SK-N-SH (cell line): ENCODE results near the gene UVRAG. TPM values are rescaled to one million over a fixed set of nuclear protein-coding genes. Genes with fewer than 3 reads are reported as not detected.

ENCODE experiments used
- CTCF ChIA-PET: fragments of 300-600, 350-600 bp; formaldehyde crosslinking; extraction: SDS; loops from one replicate; lab custom pipeline; 2021; lab: Yijun Ruan, JAX
- POLR2A ChIA-PET: fragments of 350-600 bp; sonication (Branson Sonifier 250); formaldehyde crosslinking; extraction: SDS; loops from one replicate; lab custom pipeline; 2020; ENCODE audit warnings: antibody characterized with exemption, inconsistent platforms; lab: Yijun Ruan, JAX
- DNase-seq: peaks from one replicate; pipeline ENCODE4 v3.0.0; 2012
- H2AFZ ChIP-seq: fragments of 200-600 bp; sonication (generic); 2 replicates; pipeline ENCODE4 v1.8.1; 2016; ENCODE audit warnings: antibody characterized with exemption, mild to moderate bottlenecking, low read depth
- H3F3A ChIP-seq: fragments of 200-600 bp; sonication (generic); replicated peaks from 2 replicates; pipeline ENCODE3; 2016; ENCODE audit warnings: antibody characterized with exemption, mild to moderate bottlenecking; ENCODE audit not compliant: insufficient read depth
- H3K27ac ChIP-seq, 2 experiments: fragments of 200-500 bp in 1 of 2; fragments of 200-600 bp in 1 of 2; sonication (Bioruptor generic) in 1 of 2; sonication (generic), shearing (Covaris generic) in 1 of 2; 2 replicates each; pipeline versions ENCODE4 v1.5.1 to v1.6.1; 2014 to 2016; ENCODE audit warnings: low read depth in 2 of 2, inconsistent platforms in 1 of 2, low read length in 1 of 2, mild to moderate bottlenecking in 1 of 2, mixed read lengths in 1 of 2
- H3K27me3 ChIP-seq: fragments of 200-600 bp; sonication (generic), shearing (Covaris generic); 2 replicates; pipeline ENCODE4 v1.6.1; 2016; ENCODE audit warnings: mixed run types; ENCODE audit not compliant: insufficient read depth
- H3K36me3 ChIP-seq, 2 experiments: fragments of 200-500 bp in 1 of 2; fragments of 200-600 bp in 1 of 2; sonication (Bioruptor generic) in 1 of 2; sonication (generic) in 1 of 2; replicated peaks in 1 of 2; 2 replicates each; pipeline versions ENCODE3 to v1.5.1; 2014 to 2016; ENCODE audit warnings: low read length in 1 of 2, mild to moderate bottlenecking in 1 of 2; ENCODE audit not compliant: insufficient read depth in 2 of 2, control insufficient read depth in 1 of 2
- H3K4me1 ChIP-seq, 2 experiments: fragments of 200-500 bp in 1 of 2; fragments of 200-600 bp in 1 of 2; sonication (Bioruptor generic) in 1 of 2; sonication (generic), shearing (Covaris generic) in 1 of 2; 2 replicates each; pipeline versions ENCODE4 v1.5.1 to v1.6.1; 2014 to 2016; ENCODE audit warnings: low read depth in 1 of 2, low read length in 1 of 2, mixed run types in 1 of 2; ENCODE audit not compliant: insufficient read depth in 2 of 2, control insufficient read depth in 1 of 2
- H3K4me2 ChIP-seq: fragments of 200-600 bp; sonication (generic), shearing (Covaris generic); 2 replicates; pipeline ENCODE4 v1.6.1; 2017; ENCODE audit warnings: mixed run types
- H3K4me3 ChIP-seq, 2 experiments: fragments of 200-500 bp in 1 of 2; fragments of 200-600 bp in 1 of 2; sonication (Bioruptor generic) in 1 of 2; sonication (generic), shearing (Covaris generic) in 1 of 2; 2 replicates each; pipeline versions ENCODE4 v1.5.1 to v1.8.1; 2014 to 2016; ENCODE audit warnings: low read depth in 2 of 2, inconsistent platforms in 1 of 2, low read length in 1 of 2, mild to moderate bottlenecking in 1 of 2, mixed read lengths in 1 of 2, moderate library complexity in 1 of 2
- H3K79me2 ChIP-seq: fragments of 200-600 bp; sonication (generic); 2 replicates; pipeline ENCODE4 v1.8.1; 2017; ENCODE audit warnings: mild to moderate bottlenecking; ENCODE audit not compliant: insufficient read depth
- H3K9ac ChIP-seq: fragments of 200-600 bp; sonication (generic); 2 replicates; pipeline ENCODE4 v1.6.1; 2017; ENCODE audit warnings: mixed run types
- H3K9me2 ChIP-seq: fragments of 200-600 bp; sonication (generic); 2 replicates; pipeline ENCODE4 v1.6.1; 2017; ENCODE audit warnings: mixed run types
- H3K9me3 ChIP-seq: fragments of 200-600 bp; sonication (generic); 2 replicates; pipeline ENCODE4 v1.6.1; 2017; ENCODE audit warnings: mixed run types, mild to moderate bottlenecking, moderate library complexity
- H4K20me1 ChIP-seq: fragments of 200-600 bp; sonication (generic); 2 replicates; pipeline ENCODE4 v1.6.1; 2017; ENCODE audit warnings: mild to moderate bottlenecking, mixed run types; ENCODE audit not compliant: insufficient read depth
- CHD2 ChIP-seq: fragments of 150-350 bp; IDR thresholded peaks from 2 replicates; pipeline ENCODE4 v1.6.1; 2018; ENCODE audit warnings: low read length; ENCODE audit not compliant: partially characterized antibody
- CTCF ChIP-seq: fragments of 200-600 bp; sonication (generic); IDR thresholded peaks from 2 replicates; pipeline ENCODE4 v1.6.1; 2017; ENCODE audit warnings: antibody characterized with exemption, mild to moderate bottlenecking, moderate library complexity
- ELF1 ChIP-seq: IDR thresholded peaks from 2 replicates; pipeline ENCODE4 v1.4.0; 2012
- GABPA ChIP-seq: IDR thresholded peaks from 2 replicates; pipeline ENCODE4 v1.4.0; 2012; ENCODE audit warnings: low read depth, mild to moderate bottlenecking
- IRF3 ChIP-seq: fragments of 150-350 bp; IDR thresholded peaks from 2 replicates; pipeline ENCODE4 v1.6.1; 2016; ENCODE audit warnings: mild to moderate bottlenecking, low read depth, low read length
- NFIC ChIP-seq: IDR thresholded peaks from 2 replicates; pipeline ENCODE4 v1.4.0; 2012; ENCODE audit warnings: borderline replicate concordance
- RFX5 ChIP-seq: IDR thresholded peaks from 2 replicates; pipeline ENCODE4 v1.6.1; 2012; ENCODE audit warnings: mild to moderate bottlenecking, improper control_type of control experiment, low read length
- SIN3A ChIP-seq: IDR thresholded peaks from 2 replicates; pipeline ENCODE4 v1.6.1; 2012; ENCODE audit warnings: low read depth, mild to moderate bottlenecking, low read length, moderate library complexity, borderline replicate concordance
- TAF1 ChIP-seq: IDR thresholded peaks from 2 replicates; pipeline ENCODE4 v1.6.1; 2012; ENCODE audit warnings: low read depth, mild to moderate bottlenecking, low read length, moderate library complexity, borderline replicate concordance
- TEAD4 ChIP-seq: IDR thresholded peaks from 2 replicates; pipeline ENCODE4 v1.4.0; 2012; ENCODE audit warnings: mild to moderate bottlenecking, borderline replicate concordance; ENCODE audit not compliant: insufficient read depth
- YY1 ChIP-seq: IDR thresholded peaks from 2 replicates; pipeline ENCODE4 v1.4.0; 2012; ENCODE audit warnings: low read depth, mild to moderate bottlenecking
- ZBTB33 ChIP-seq: IDR thresholded peaks from 2 replicates; pipeline ENCODE4 v1.4.0; 2012; ENCODE audit warnings: low read depth, borderline replicate concordance
- WGBS: methylation state at CpG from one replicate; pipeline ENCODE4 v1.1.6; 2017; ENCODE audit warnings: low lambda C conversion rate; 5-methylcytosine and 5-hydroxymethylcytosine counted together
- polyA plus RNA-seq, 3 experiments: library from polyadenylated mRNA; depleted of rRNA; stranded (reverse); fragments of >200 nt; gene quantifications; 2 replicates each; pipeline ENCODE4 v1.2.3, GENCODE V29; 2012

The UVRAG gene
- polyA plus RNA-seq, 1 of the 3 experiments (the other 2 are of a cell fraction), result 5.8 TPM

GRCh38 chr11:75784085-75784478, 30.9 kb upstream of the UVRAG start:
- 40% methylated on average over 1 of the region's 2 CpGs for WGBS
- no peak overlapping the region for H3K4me3 ChIP-seq
- H3K27ac ChIP-seq, result no peak overlapping the region
- H3K9me3 ChIP-seq, result no peaks in the 10 kb centered on the region
- no peaks in the 10 kb centered on the region for H3F3A ChIP-seq
- no peaks in the 10 kb centered on the region for H3K9me2 ChIP-seq
- POLR2A ChIA-PET, result no interaction called here
- no peaks in the 10 kb centered on the region for H3K36me3 ChIP-seq
- no peak overlapping the region for H3K4me2 ChIP-seq
- no peaks in the 10 kb centered on the region for H4K20me1 ChIP-seq
- H3K27me3 ChIP-seq, result no peaks in the 10 kb centered on the region
- no peaks in the 10 kb centered on the region for H3K79me2 ChIP-seq
- no peak overlapping the region for H2AFZ ChIP-seq
- TF ChIP-seq IRF3 (no peak), CTCF (no peak), SIN3A (no peak), TAF1 (no peak), YY1 (no peak), TEAD4 (no peak), GABPA (no peak), RFX5 (no peak), CHD2 (no peak), NFIC (no peak)
- peaks cover 0 to 7% of the 10 kb centered on the region in 2 experiments; a peak in 1 of 4 replicates for H3K4me1 ChIP-seq
- no peak for DNase-seq
- CTCF ChIA-PET, result interaction anchor here (1.0 kb wide), 1 partner anchor 77 kb away, joined by 3 read pairs; no protein-coding TSS in a partner anchor
- no peak overlapping the region for H3K9ac ChIP-seq

- H3K4me3 ChIP-seq, result no peak overlapping the region
- ChIA-PET POLR2A (no interaction called here), CTCF (interaction anchor here (1.0 kb wide), 1 partner anchor 77 kb away, joined by 3 read pairs; no protein-coding TSS in a partner anchor)
- no peak overlapping the region for H2AFZ ChIP-seq
- no peak for DNase-seq
- H3K4me1 ChIP-seq, result peaks cover 0 to 7% of the 10 kb centered on the region in 2 experiments; a peak in 1 of 4 replicates
- no peaks in the 10 kb centered on the region for H4K20me1 ChIP-seq
- H3K79me2 ChIP-seq, result no peaks in the 10 kb centered on the region
- no peak overlapping the region for H3K4me2 ChIP-seq
- no peaks in the 10 kb centered on the region for H3K9me2 ChIP-seq
- H3K27me3 ChIP-seq, result no peaks in the 10 kb centered on the region
- TF ChIP-seq ELF1, result no peak
- no peak for TF ChIP-seq ZBTB33
- H3K27ac ChIP-seq, result no peak overlapping the region
- H3K9me3 ChIP-seq, result no peaks in the 10 kb centered on the region
- no peaks in the 10 kb centered on the region for H3K36me3 ChIP-seq
- WGBS, result 50% methylated on average over 1 of the region's 1 CpG
- H3K9ac ChIP-seq, result no peak overlapping the region
- H3F3A ChIP-seq, result no peaks in the 10 kb centered on the region
Measured at GRCh38 chr11:75784506-75784905, 30.5 kb upstream of the UVRAG start.
